Inferior parietal cortex (tissue), 1 donor: ENCODE results near the gene EPS8L2.
"Not testable (repeated sequence)": the region's sequence is repeated elsewhere in the genome, so short reads cannot be mapped to it uniquely, and the experiment has no call there.

Source experiments
- DNase-seq: peaks from one replicate; pipeline ENCODE4 v3.0.0-alpha.2; 2016; ENCODE audit errors: extremely low spot score

Gene EPS8L2

DNA sequence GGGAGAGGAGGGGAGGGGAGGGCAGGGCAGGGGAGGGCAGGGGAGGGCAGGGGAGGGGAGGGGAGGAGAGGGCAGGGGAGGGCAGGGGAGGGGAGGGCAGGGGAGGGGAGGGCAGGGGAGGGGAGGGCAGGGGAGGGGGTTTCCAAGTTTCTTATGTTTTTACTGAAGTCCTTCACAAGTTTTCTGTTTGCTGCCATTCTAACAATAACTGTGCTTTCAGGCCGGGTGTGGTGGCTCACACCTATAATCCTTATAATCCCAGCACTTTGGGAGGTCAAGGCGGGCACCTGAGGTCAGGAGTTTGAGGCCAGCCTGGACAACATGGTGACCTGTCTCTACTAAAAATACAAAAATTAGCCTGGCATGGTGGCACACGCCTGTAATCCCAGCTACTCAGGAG is 15.8 kb upstream of the EPS8L2 start:
- not testable (repeated sequence) for DNase-seq

DNA sequence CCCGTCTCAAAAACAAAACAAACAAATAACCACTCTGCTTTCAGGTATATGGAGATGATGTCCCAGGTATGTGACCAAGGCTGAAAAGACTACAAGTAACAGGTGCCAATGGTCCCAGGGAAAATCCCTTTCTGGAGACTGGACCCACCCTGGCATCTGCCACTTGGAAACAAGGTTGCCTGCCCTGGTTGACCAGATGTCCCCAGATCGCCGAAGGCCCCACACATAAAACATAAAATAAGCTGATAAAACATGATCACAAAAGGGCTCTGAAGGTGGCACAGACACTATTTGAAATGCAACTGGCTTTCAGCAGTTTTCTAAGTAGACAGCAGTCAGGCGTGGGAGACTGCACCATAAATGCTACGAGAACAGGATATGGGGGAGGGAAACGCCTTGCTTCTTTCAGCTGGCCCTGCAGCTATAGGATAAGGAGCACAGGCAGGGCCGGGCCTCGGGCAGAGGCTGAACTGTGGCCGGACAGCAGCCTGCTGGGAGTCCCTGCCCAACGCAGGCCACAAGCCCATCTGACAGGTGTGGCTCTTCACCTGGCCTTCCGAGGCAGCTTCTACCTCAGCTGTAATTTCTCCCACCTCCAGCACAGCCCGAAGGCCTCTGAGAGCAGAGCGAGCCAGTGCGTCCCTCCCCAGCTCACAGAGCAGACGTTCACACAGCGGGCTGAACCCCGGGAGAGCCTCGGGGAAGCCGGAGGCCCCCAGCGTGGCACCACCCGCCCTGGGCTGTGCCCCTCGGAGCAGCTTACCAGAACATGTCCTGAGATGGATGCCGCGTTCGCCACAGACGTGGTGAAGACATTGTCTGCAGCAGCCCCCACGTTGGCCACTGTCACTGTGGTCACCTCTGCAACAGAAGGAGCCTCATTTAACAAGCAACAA is 15.0 kb upstream of the EPS8L2 start:
- no peak for DNase-seq

- no peak for DNase-seq
These were observed 14.1 kb upstream of the EPS8L2 start for GRCh38 chr11:691710-692590.

- DNase-seq = no peak
These were observed 13.1 kb upstream of the EPS8L2 start for GRCh38 chr11:692824-693414.

- DNase-seq = no peak
These were observed 12.6 kb upstream of the EPS8L2 start for GRCh38 chr11:693415-693831.

DNA sequence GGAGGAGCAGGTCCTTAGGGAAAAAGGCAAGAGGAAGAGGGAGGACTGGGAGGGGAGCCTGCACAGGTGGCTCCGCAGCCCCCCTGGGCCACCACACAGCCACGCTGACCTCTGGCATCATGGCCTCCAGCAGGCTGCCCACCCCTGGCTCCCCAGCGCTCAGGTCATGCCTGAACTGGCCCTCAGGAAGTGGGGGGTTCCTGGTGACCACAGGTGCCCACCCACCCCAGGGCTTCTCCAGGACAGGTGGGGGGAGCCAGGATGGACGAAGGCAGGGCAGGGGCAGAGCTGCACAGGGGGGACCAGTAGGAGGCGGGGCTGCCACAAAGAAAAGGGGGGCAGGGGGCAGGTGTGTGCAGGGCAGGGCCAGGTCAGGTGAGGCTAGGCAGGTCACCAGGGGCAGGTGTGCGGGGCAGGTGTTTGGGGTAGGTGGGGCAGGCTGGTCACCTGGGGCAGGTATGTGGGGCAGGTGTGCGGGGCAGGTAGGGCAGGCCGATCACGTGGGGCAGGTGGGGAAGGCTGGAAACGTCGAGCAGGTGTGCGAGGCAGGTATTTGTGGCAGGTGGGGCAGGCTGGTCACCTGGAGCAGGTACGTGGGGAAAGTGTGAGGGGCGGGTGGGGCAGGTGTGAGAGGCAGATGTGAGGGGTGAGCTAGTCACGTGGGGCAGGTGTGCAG is 12.0 kb upstream of the EPS8L2 start:
- DNase-seq = no peak

- peak; percentile 95 for DNase-seq
These were observed 11.3 kb upstream of the EPS8L2 start, which contains the start of gene DEAF1 for GRCh38 chr11:694563-695287. TSS of gene DEAF1 (minus strand) at chr11:695222. CDS start at chr11:695047, 175 bp downstream.

GRCh38 chr11:695288-695537 is 10.8 kb upstream of the EPS8L2 start:
- no peak for DNase-seq

DNA sequence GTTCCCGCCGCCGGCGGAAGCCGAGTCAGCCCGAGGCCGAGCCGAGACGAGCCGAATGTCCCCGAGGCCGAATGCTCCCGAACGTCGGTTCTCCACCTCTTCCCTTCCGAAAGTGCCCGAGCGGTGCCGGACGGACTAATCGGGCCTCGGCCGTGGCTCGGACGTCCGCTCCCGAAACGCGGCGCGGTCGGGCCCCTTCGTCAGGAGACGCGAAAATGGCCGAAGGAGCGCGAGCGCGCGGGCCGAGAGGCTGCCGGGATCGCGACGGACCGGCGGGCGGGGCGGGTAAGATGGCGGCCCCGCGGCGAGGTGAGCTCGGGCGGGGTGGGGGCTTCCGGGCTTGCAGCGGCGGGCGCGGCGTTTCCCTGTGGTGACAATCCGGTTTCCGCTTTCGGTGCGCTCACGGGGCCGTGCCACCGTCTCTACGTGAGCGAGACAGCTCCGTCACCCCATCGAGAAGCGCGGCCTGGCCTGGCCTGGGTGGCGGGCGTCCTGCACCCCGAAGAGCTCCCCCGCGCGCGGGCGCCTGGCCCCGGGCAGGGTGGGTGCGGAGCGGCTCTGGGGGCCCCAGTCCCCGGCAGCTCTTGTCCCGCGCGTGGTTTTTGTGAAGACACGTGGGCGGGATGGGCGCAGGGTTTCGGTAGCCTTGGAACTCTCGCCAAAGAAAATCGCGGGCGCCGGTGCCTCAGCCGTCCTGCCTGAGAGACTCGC is 10.3 kb upstream of the EPS8L2 start, which contains the start of gene TMEM80:
TSS of gene TMEM80 (plus strand) at position 279 of the 711 bp plus-strand sequence. CDS start at position 291, 12 bp downstream.
- peak; percentile 98 for DNase-seq

GRCh38 chr11:696955-697491 is 9.0 kb upstream of the EPS8L2 start:
- DNase-seq = no peak

- DNase-seq = no peak
These were observed 8.2 kb upstream of the EPS8L2 start for GRCh38 chr11:697811-698311.

DNA sequence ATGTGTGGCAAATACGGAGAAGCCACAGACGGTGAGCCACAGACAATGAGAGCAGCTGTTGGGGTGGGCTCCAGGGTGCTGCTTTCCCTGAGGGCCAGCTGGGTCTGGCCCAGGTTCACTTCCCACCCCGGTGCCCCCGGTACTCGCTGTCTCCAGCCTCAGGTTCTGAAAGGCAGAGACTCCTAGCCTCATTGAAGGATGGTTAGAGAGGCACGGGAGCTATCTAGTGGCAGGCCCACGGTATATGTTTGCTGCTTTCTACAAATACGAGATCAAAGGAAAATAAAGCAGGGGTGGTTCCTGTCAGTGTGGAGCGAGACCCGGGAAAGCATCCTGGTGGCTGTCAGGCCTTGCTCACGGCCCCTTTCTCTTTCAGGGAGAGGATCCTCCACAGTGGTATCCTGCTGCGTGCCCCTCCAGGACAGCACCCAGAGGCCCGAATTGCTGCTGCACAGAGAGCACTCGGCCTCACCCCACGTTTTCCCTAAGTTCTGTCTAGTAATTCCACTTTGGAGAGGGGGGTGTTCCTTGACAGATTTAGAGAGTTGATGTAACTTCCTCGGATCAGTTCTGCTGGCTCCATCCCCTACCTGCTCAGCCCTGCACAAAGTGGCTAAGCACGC is 7.4 kb upstream of the EPS8L2 start:
- no peak for DNase-seq

- DNase-seq = no peak
These were observed 6.9 kb upstream of the EPS8L2 start for GRCh38 chr11:699116-699508.

GRCh38 chr11:699753-700152 is 6.3 kb upstream of the EPS8L2 start:
- no peak for DNase-seq

- DNase-seq = no peak
These were observed 4.1 kb upstream of the EPS8L2 start for GRCh38 chr11:701741-702461.

GRCh38 chr11:702462-703461 is 3.3 kb upstream of the EPS8L2 start:
- no peak for DNase-seq

DNA sequence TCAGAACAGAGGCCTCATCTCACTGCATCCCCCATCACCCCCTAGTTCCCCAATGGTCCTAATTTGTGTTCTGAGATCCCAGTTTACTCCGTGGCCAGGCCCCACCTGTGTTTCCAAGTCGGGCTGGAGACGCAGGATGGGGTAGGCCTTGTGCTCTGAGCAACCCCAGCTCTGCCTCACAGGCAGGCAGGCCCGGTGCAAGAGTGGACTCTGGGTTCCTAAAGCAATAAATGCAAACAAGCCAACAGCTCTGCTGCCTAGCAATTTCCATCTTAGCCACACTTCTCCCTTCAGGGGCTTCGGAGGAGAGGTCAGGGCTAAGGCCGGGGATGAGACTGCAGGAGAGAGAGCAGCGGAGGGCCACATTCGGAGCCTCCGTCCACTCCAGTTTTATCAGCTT is 2.5 kb upstream of the EPS8L2 start:
- no peak for DNase-seq
